Caco-2 (cell line): ENCODE results near the gene ARHGEF28. TPM values are rescaled to one million over a fixed set of nuclear protein-coding genes. Genes with fewer than 3 reads are reported as not detected.
A peak's percentile ranks its signal among the peaks of the same experiment; 100 is the strongest.

Source experiments
- BruUV-seq: library from RNA; stranded (reverse); fragments of 400-500 nt; replicated peaks from 2 replicates; lab custom pipeline; 2021; lab: Mats Ljungman, UMichigan
- CTCF ChIA-PET: fragments of 300-600 bp; sonication (Branson Sonifier 250); formaldehyde crosslinking; loops from one replicate; lab custom pipeline; 2022; ENCODE audit warnings: antibody characterized with exemption; lab: Charles Lee
- POLR2A ChIA-PET: fragments of 300-600 bp; sonication (Branson Sonifier 250); formaldehyde crosslinking; loops from one replicate; lab custom pipeline; 2022; ENCODE audit warnings: antibody characterized with exemption; lab: Charles Lee
- DNase-seq, 2 experiments: peaks; one replicate each; pipeline versions ENCODE4 v3.0.0 to v3.0.0-alpha.2; 2020 to 2022
- H3K27me3 ChIP-seq: replicated peaks from 2 replicates; pipeline ENCODE4 v1.6.0; 2011; ENCODE audit warnings: low read length; ENCODE audit not compliant: control insufficient read depth, insufficient read depth
- H3K36me3 ChIP-seq: 2 replicates; pipeline ENCODE4 v1.5.1; 2011; ENCODE audit warnings: low read length; ENCODE audit not compliant: control insufficient read depth, insufficient read depth
- H3K4me1 ChIP-seq: fragments of 250-450 bp; sonication (Bioruptor Pico); 2 replicates; pipeline ENCODE4 v1.5.1; 2020; ENCODE audit warnings: mild to moderate bottlenecking
- H3K4me3 ChIP-seq: 2 replicates; pipeline ENCODE4 v1.5.1; 2011; ENCODE audit warnings: low read depth, mild to moderate bottlenecking, control low read depth, low read length
- H3K9me3 ChIP-seq: fragments of 250-450 bp; sonication (Bioruptor Pico); 2 replicates; pipeline ENCODE4 v1.5.1; 2020; ENCODE audit warnings: mild to moderate bottlenecking, moderate library complexity
- H3K27ac Mint-ChIP-seq: one replicate; pipeline ENCODE4 v1.8.0; 2022; ENCODE audit warnings: mixed read lengths; ENCODE audit not compliant: unreplicated experiment
- H3K27me3 Mint-ChIP-seq: one replicate; pipeline ENCODE4 v1.8.0; 2022; ENCODE audit warnings: mixed read lengths; ENCODE audit not compliant: insufficient read depth, unreplicated experiment
- H3K36me3 Mint-ChIP-seq: one replicate; pipeline ENCODE4 v1.8.0; 2022; ENCODE audit warnings: mild to moderate bottlenecking, mixed read lengths; ENCODE audit not compliant: insufficient read depth, unreplicated experiment
- H3K4me1 Mint-ChIP-seq: one replicate; pipeline ENCODE4 v1.8.0; 2022; ENCODE audit warnings: low read depth, mixed read lengths; ENCODE audit not compliant: unreplicated experiment
- H3K4me3 Mint-ChIP-seq: one replicate; pipeline ENCODE4 v1.8.0; 2022; ENCODE audit warnings: mild to moderate bottlenecking, moderate library complexity, mixed read lengths; ENCODE audit not compliant: unreplicated experiment
- H3K9me3 Mint-ChIP-seq: one replicate; pipeline ENCODE4 v1.8.0; 2022; ENCODE audit warnings: mixed read lengths; ENCODE audit not compliant: unreplicated experiment
- CTCF ChIP-seq, 2 experiments: fragments of 200-600 bp in 1 of 2; IDR thresholded peaks; 1 replicate in 1 of 2; 2 replicates in 1 of 2; pipeline versions ENCODE4 v1.5.1 to v1.8.0; 2011 to 2022; ENCODE audit warnings: antibody characterized with exemption in 1 of 2, control low read depth in 1 of 2, inconsistent platforms in 1 of 2, low read depth in 1 of 2, low read length in 1 of 2, mild to moderate bottlenecking in 1 of 2, moderate library complexity in 1 of 2; ENCODE audit not compliant: insufficient read depth in 1 of 2, severe bottlenecking in 1 of 2, unreplicated experiment in 1 of 2
- intact Hi-C: fragments of 100-400 bp; cut with micrococcal nuclease; formaldehyde crosslinking; loops from one replicate; pipeline ENCODE4 v1.10.0; 2022; ENCODE audit not compliant: unreplicated experiment
- total RNA-seq: library from RNA; stranded (reverse); gene quantifications from 2 replicates; pipeline ENCODE4 v1.2.3, GENCODE V29; 2022

ARHGEF28 gene
- total RNA-seq, 1 experiment from 2014 or later, result 4.6 TPM

GRCh38 chr5:73652391-73652790, 26.4 kb downstream of the ARHGEF28 start:
- DNase-seq, result no peak
- no peaks in the 10 kb centered on the region for H3K4me1 ChIP-seq
- Mint-ChIP-seq H3K4me3 (no peak overlapping the region), H3K9me3 (no peaks in the 10 kb centered on the region), H3K27me3 (peaks cover 6% of the 10 kb centered on the region), H3K36me3 (no peaks in the 10 kb centered on the region), H3K4me1 (peaks cover 7% of the 10 kb centered on the region), H3K27ac (peak overlapping the region; percentile 19)
- no peaks in the 10 kb centered on the region for H3K27me3 ChIP-seq
- TF ChIP-seq CTCF (IDR thresholded peaks at IDR 0.05; ENCODE audit: insufficient read depth in 1 of 2, low read depth in 1 of 2, low read length in 1 of 2, severe bottlenecking in 1 of 2, unreplicated experiment in 1 of 2), result no peak
- H3K36me3 ChIP-seq, result no peaks in the 10 kb centered on the region
- POLR2A ChIA-PET, result no interaction called here
- CTCF ChIA-PET, result no interaction called here
- intact Hi-C loops, result no loop called here
- BruUV-seq, result no TSS peak
- H3K9me3 ChIP-seq, result no peaks in the 10 kb centered on the region
- no peak overlapping the region for H3K4me3 ChIP-seq

GRCh38 chr5:73654171-73654811, 28.3 kb downstream of the ARHGEF28 start:
- TF ChIP-seq CTCF (IDR thresholded peaks at IDR 0.05; ENCODE audit: insufficient read depth in 1 of 2, low read depth in 1 of 2, low read length in 1 of 2, severe bottlenecking in 1 of 2, unreplicated experiment in 1 of 2), result no peak
- Histone ChIP-seq H3K9me3 (no peaks in the 10 kb centered on the region), H3K4me3 (no peak overlapping the region), H3K36me3 (no peaks in the 10 kb centered on the region), H3K4me1 (no peaks in the 10 kb centered on the region), H3K27me3 (no peaks in the 10 kb centered on the region)
- Mint-ChIP-seq H3K4me1 (peaks cover 7% of the 10 kb centered on the region), H3K27me3 (peaks cover 7% of the 10 kb centered on the region), H3K9me3 (no peaks in the 10 kb centered on the region), H3K27ac (no peak overlapping the region), H3K4me3 (no peak overlapping the region), H3K36me3 (no peaks in the 10 kb centered on the region)
- DNase-seq, result no peak
- no TSS peak for BruUV-seq
- POLR2A ChIA-PET, result no interaction called here
- CTCF ChIA-PET, result no interaction called here
- intact Hi-C loops, result no loop called here

- intact Hi-C loops, result no loop called here
- no peak for DNase-seq
- Histone ChIP-seq H3K36me3 (no peaks in the 10 kb centered on the region), H3K4me1 (no peaks in the 10 kb centered on the region), H3K4me3 (no peak overlapping the region), H3K27me3 (no peaks in the 10 kb centered on the region), H3K9me3 (no peaks in the 10 kb centered on the region)
- no peaks in the 10 kb centered on the region for H3K36me3 Mint-ChIP-seq
- H3K27ac Mint-ChIP-seq, result no peak overlapping the region
- POLR2A ChIA-PET, result no interaction called here
- H3K4me3 Mint-ChIP-seq, result no peak overlapping the region
- no peaks in the 10 kb centered on the region for H3K9me3 Mint-ChIP-seq
- peaks cover 7% of the 10 kb centered on the region for H3K27me3 Mint-ChIP-seq
- no TSS peak for BruUV-seq
- no peak for TF ChIP-seq CTCF (IDR thresholded peaks at IDR 0.05; ENCODE audit: insufficient read depth in 1 of 2, low read depth in 1 of 2, low read length in 1 of 2, severe bottlenecking in 1 of 2, unreplicated experiment in 1 of 2)
- peaks cover 7% of the 10 kb centered on the region for H3K4me1 Mint-ChIP-seq
- CTCF ChIA-PET, result no interaction called here
Measured at GRCh38 chr5:73654819-73655318, 28.9 kb downstream of the ARHGEF28 start.
